ENCODE measurements around the gene CNOT6.
"Not testable (repeated sequence)": the region's sequence is repeated elsewhere in the genome, so short reads cannot be mapped to it uniquely, and the experiment has no call there.

CNOT6 gene

GRCh38 chr5:180465052-180465451 is 29.1 kb upstream of the CNOT6 start:
- H3K27ac ChIP-seq (ENCODE audit: low read depth, low read length); H3K9ac ChIP-seq (ENCODE audit: low read depth, low read length): not testable (repeated sequence)

GRCh38 chr5:180466316-180466715 is 27.9 kb upstream of the CNOT6 start:
- no peak overlapping the region for H3K9ac ChIP-seq (ENCODE audit: low read depth, low read length)
- H3K36me3 ChIP-seq (ENCODE audit: control insufficient read depth, insufficient read depth, low read length), result no peaks in the 10 kb centered on the region
- H3K4me1 ChIP-seq (ENCODE audit: control insufficient read depth, insufficient read depth, low read length), result no peaks in the 10 kb centered on the region
- H3K4me3 ChIP-seq (ENCODE audit: low read depth, low read length), result no peak overlapping the region
- no peak overlapping the region for H3K27ac ChIP-seq (ENCODE audit: low read depth, low read length)
- H3K9me3 ChIP-seq (ENCODE audit: control insufficient read depth, insufficient read depth, low read length), result peaks cover 2% of the 10 kb centered on the region; the same call in 1 of the 2 replicates
- H3K27me3 ChIP-seq (ENCODE audit: control insufficient read depth, insufficient read depth, low read length), result no peaks in the 10 kb centered on the region

More at GRCh38 chr5:180465052-180465451, 29.1 kb upstream of the CNOT6 start:
- H3K9me3 ChIP-seq (ENCODE audit: control insufficient read depth, insufficient read depth, low read length), result peaks cover 11% of the 10 kb centered on the region; the same call in 1 of the 2 replicates
- H3K4me3 ChIP-seq (ENCODE audit: low read depth, low read length); H3K4me1 ChIP-seq (ENCODE audit: control insufficient read depth, insufficient read depth, low read length); H3K36me3 ChIP-seq (ENCODE audit: control insufficient read depth, insufficient read depth, low read length); H3K27me3 ChIP-seq (ENCODE audit: control insufficient read depth, insufficient read depth, low read length): not testable (repeated sequence)

GRCh38 chr5:180467028-180467975 is 26.9 kb upstream of the CNOT6 start:
- Histone ChIP-seq H3K4me1 (ENCODE audit: control insufficient read depth, insufficient read depth, low read length) (no peaks in the 10 kb centered on the region), H3K27me3 (ENCODE audit: control insufficient read depth, insufficient read depth, low read length) (no peaks in the 10 kb centered on the region), H3K36me3 (ENCODE audit: control insufficient read depth, insufficient read depth, low read length) (no peaks in the 10 kb centered on the region), H3K4me3 (ENCODE audit: low read depth, low read length) (no peak overlapping the region), H3K9ac (ENCODE audit: low read depth, low read length) (no peak overlapping the region), H3K27ac (ENCODE audit: low read depth, low read length) (no peak overlapping the region), H3K9me3 (ENCODE audit: control insufficient read depth, insufficient read depth, low read length) (no peaks in the 10 kb centered on the region)

- no peaks in the 10 kb centered on the region for H3K9me3 ChIP-seq (ENCODE audit: control insufficient read depth, insufficient read depth, low read length)
- H3K27ac ChIP-seq (ENCODE audit: low read depth, low read length), result no peak overlapping the region
- no peak overlapping the region for H3K9ac ChIP-seq (ENCODE audit: low read depth, low read length)
- H3K27me3 ChIP-seq (ENCODE audit: control insufficient read depth, insufficient read depth, low read length), result no peaks in the 10 kb centered on the region
- H3K4me3 ChIP-seq (ENCODE audit: low read depth, low read length), result no peak overlapping the region
- H3K36me3 ChIP-seq (ENCODE audit: control insufficient read depth, insufficient read depth, low read length), result no peaks in the 10 kb centered on the region
- H3K4me1 ChIP-seq (ENCODE audit: control insufficient read depth, insufficient read depth, low read length), result no peaks in the 10 kb centered on the region
Measured at GRCh38 chr5:180467989-180468731, 26.0 kb upstream of the CNOT6 start.

- no peaks in the 10 kb centered on the region for H3K9me3 ChIP-seq (ENCODE audit: control insufficient read depth, insufficient read depth, low read length)
- H3K27me3 ChIP-seq (ENCODE audit: control insufficient read depth, insufficient read depth, low read length), result no peaks in the 10 kb centered on the region
- H3K9ac ChIP-seq (ENCODE audit: low read depth, low read length), result no peak overlapping the region
- H3K4me1 ChIP-seq (ENCODE audit: control insufficient read depth, insufficient read depth, low read length), result no peaks in the 10 kb centered on the region
- no peak overlapping the region for H3K27ac ChIP-seq (ENCODE audit: low read depth, low read length)
- H3K36me3 ChIP-seq (ENCODE audit: control insufficient read depth, insufficient read depth, low read length), result no peaks in the 10 kb centered on the region
- H3K4me3 ChIP-seq (ENCODE audit: low read depth, low read length), result no peak overlapping the region
Measured at GRCh38 chr5:180468732-180469585, 25.2 kb upstream of the CNOT6 start.

GRCh38 chr5:180469586-180469865 is 24.7 kb upstream of the CNOT6 start:
- no peaks in the 10 kb centered on the region for H3K4me1 ChIP-seq (ENCODE audit: control insufficient read depth, insufficient read depth, low read length)
- no peak overlapping the region for H3K4me3 ChIP-seq (ENCODE audit: low read depth, low read length)
- no peak overlapping the region for H3K9ac ChIP-seq (ENCODE audit: low read depth, low read length)
- H3K36me3 ChIP-seq (ENCODE audit: control insufficient read depth, insufficient read depth, low read length), result no peaks in the 10 kb centered on the region
- no peak overlapping the region for H3K27ac ChIP-seq (ENCODE audit: low read depth, low read length)
- no peaks in the 10 kb centered on the region for H3K9me3 ChIP-seq (ENCODE audit: control insufficient read depth, insufficient read depth, low read length)
- H3K27me3 ChIP-seq (ENCODE audit: control insufficient read depth, insufficient read depth, low read length), result no peaks in the 10 kb centered on the region

- Histone ChIP-seq H3K36me3 (ENCODE audit: control insufficient read depth, insufficient read depth, low read length) (no peaks in the 10 kb centered on the region), H3K4me3 (ENCODE audit: low read depth, low read length) (no peak overlapping the region), H3K27me3 (ENCODE audit: control insufficient read depth, insufficient read depth, low read length) (no peaks in the 10 kb centered on the region), H3K27ac (ENCODE audit: low read depth, low read length) (no peak overlapping the region), H3K9me3 (ENCODE audit: control insufficient read depth, insufficient read depth, low read length) (no peaks in the 10 kb centered on the region), H3K4me1 (ENCODE audit: control insufficient read depth, insufficient read depth, low read length) (no peaks in the 10 kb centered on the region), H3K9ac (ENCODE audit: low read depth, low read length) (no peak overlapping the region)
Measured at GRCh38 chr5:180469866-180470265, 24.3 kb upstream of the CNOT6 start.

GRCh38 chr5:180470361-180470760 is 23.8 kb upstream of the CNOT6 start:
- Histone ChIP-seq H3K4me3 (ENCODE audit: low read depth, low read length) (no peak overlapping the region), H3K9me3 (ENCODE audit: control insufficient read depth, insufficient read depth, low read length) (no peaks in the 10 kb centered on the region), H3K9ac (ENCODE audit: low read depth, low read length) (no peak overlapping the region), H3K4me1 (ENCODE audit: control insufficient read depth, insufficient read depth, low read length) (no peaks in the 10 kb centered on the region), H3K27me3 (ENCODE audit: control insufficient read depth, insufficient read depth, low read length) (no peaks in the 10 kb centered on the region), H3K27ac (ENCODE audit: low read depth, low read length) (no peak overlapping the region), H3K36me3 (ENCODE audit: control insufficient read depth, insufficient read depth, low read length) (no peaks in the 10 kb centered on the region)

- no peaks in the 10 kb centered on the region for H3K27me3 ChIP-seq (ENCODE audit: control insufficient read depth, insufficient read depth, low read length)
- no peaks in the 10 kb centered on the region for H3K4me1 ChIP-seq (ENCODE audit: control insufficient read depth, insufficient read depth, low read length)
- H3K27ac ChIP-seq (ENCODE audit: low read depth, low read length), result no peak overlapping the region
- no peak overlapping the region for H3K9ac ChIP-seq (ENCODE audit: low read depth, low read length)
- no peaks in the 10 kb centered on the region for H3K9me3 ChIP-seq (ENCODE audit: control insufficient read depth, insufficient read depth, low read length)
- H3K4me3 ChIP-seq (ENCODE audit: low read depth, low read length), result no peak overlapping the region
- no peaks in the 10 kb centered on the region for H3K36me3 ChIP-seq (ENCODE audit: control insufficient read depth, insufficient read depth, low read length)
Measured at GRCh38 chr5:180470966-180471582, 23.1 kb upstream of the CNOT6 start.

GRCh38 chr5:180471866-180472265 is 22.3 kb upstream of the CNOT6 start:
- Histone ChIP-seq H3K36me3 (ENCODE audit: control insufficient read depth, insufficient read depth, low read length) (no peaks in the 10 kb centered on the region), H3K27me3 (ENCODE audit: control insufficient read depth, insufficient read depth, low read length) (no peaks in the 10 kb centered on the region), H3K27ac (ENCODE audit: low read depth, low read length) (no peak overlapping the region), H3K4me1 (ENCODE audit: control insufficient read depth, insufficient read depth, low read length) (no peaks in the 10 kb centered on the region), H3K9ac (ENCODE audit: low read depth, low read length) (no peak overlapping the region), H3K9me3 (ENCODE audit: control insufficient read depth, insufficient read depth, low read length) (no peaks in the 10 kb centered on the region), H3K4me3 (ENCODE audit: low read depth, low read length) (no peak overlapping the region)
